Dermis blood vessel endothelial cell (primary cell): ENCODE data around the gene BOD1L2. TPM values are rescaled to one million over a fixed set of nuclear protein-coding genes. Genes with fewer than 3 reads are reported as not detected.

Experiments used
- DNase-seq: peaks from one replicate; pipeline ENCODE4 v3.0.0; 2010
- total RNA-seq: library from RNA; depleted of rRNA; stranded (reverse); fragments of >200 nt; gene quantifications from 2 replicates; pipeline ENCODE4 v1.2.3, GENCODE V29; 2014

BOD1L2 gene
- total RNA-seq, result not detected in 2 replicates

- DNase-seq, result no peak
Observed at GRCh38 chr18:57146956-57147636, at the start of gene BOD1L2. Gene BOD1L2 (plus strand): TSS chr18:57147087. CDS start chr18:57147313, 226 bp downstream.

- DNase-seq, result peak; percentile 63
Observed at GRCh38 chr18:57107140-57107832, 39.6 kb upstream of the BOD1L2 start.

- no peak for DNase-seq
Observed at GRCh38 chr18:57110290-57110689, 36.6 kb upstream of the BOD1L2 start.

DNA sequence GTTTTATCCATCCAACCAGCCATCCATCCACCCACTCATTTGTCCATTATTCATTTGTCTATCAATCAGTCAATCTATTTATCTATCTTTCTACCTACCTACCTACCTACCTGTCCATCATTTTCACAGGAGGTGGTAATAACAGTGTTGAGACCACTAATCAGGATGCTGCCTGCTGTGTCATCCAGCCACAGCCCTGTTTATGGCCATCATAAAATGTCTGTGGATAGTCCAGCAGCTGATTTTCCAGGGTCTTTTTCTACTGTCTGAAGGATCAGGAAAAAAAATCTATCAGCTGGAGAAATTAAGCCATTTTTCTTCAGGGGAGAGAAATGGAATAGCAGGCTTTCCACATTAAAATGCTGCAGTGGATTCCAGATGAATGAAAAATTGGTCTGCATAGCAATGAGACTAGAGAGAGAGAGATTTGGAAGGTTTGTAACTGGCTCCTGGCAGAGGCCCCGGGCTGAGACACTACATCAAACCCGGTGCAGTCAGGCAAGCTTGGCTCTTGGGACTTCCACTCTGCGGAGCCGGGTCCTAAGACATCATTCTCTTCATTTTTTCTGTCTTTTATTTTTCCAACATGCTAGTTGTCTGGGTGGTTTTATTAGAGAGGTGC lies 33.0 kb upstream of the BOD1L2 start:
- no peak for DNase-seq

DNA sequence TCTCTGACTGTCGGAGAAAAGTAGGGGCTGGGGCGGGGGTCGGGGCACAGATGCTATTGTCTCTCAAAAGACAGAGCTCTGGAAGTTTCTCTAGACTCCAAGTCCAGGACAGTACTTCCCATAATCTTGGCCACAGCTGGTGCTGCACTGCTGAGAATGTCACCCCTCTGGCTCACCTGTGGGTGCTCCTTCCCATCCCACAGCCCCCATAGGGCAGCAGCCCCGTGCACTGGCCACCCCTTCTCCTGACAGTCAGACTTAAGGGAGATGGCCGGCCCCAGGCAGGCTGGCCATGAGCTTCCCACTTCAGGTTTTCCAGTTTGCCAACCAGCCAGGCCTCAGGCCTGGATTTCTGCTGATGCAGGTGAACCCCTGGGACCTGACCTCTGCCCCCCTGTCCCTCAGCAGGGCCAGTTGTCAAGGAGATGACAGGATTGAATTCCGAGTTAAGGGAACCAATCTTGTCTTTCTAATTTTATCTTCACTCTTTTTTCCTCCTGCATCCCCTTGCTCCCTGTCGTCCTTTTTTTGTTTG lies 30.2 kb upstream of the BOD1L2 start:
- DNase-seq, result no peak

- no peak for DNase-seq
Observed at GRCh38 chr18:57121542-57122112, 25.3 kb upstream of the BOD1L2 start.

DNA sequence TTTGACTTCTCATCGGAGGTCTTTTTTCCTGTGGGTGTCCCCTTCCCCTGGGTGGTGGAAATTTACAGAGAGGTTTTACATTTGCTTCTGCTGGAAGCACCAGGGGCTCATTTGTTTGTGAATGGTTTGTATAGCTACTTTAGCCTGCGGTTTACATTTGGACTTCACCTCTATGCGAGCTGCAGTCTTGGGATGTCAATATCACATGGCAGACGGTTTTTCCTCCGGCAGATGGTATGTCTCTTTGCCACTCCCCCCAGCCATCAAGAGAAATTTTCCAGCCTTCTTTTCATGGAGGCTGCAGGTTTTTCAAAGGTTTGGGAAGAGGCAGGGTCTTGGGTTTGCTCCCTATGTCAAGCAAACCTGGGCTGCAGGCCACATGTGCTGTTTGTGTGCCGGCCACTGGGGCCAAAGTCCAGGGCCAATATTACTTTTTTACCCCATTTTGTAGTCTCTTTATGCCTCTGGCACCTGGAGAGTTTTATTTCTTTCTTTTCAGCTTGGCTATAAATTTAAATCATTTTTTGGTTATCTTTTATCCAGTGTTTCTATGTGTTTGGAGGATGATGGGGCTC lies 23.9 kb upstream of the BOD1L2 start:
- DNase-seq, result no peak

GRCh38 chr18:57125627-57126026 lies 21.3 kb upstream of the BOD1L2 start:
- DNase-seq, result no peak

- no peak for DNase-seq
Observed at GRCh38 chr18:57128220-57128932, 18.5 kb upstream of the BOD1L2 start.

DNA sequence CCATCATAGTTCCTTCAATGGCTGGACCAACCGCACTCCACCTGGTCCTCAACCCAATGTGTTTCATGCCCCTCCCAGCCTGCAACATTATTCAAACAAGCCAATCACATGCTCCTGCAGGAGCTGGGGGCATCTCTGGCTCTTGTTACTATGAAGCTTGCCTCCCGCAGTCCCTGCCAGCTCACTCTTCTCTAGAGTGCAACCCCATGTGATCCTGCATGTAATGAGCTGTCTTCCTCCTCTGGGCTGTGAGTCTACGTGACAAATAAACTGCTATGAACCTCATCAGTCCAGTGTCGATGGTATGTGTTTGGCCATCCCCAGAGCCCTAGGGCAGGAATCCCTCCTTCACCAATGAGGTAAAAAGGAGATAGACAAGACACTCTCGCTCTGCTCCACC lies 15.8 kb upstream of the BOD1L2 start:
- DNase-seq, result no peak

DNA sequence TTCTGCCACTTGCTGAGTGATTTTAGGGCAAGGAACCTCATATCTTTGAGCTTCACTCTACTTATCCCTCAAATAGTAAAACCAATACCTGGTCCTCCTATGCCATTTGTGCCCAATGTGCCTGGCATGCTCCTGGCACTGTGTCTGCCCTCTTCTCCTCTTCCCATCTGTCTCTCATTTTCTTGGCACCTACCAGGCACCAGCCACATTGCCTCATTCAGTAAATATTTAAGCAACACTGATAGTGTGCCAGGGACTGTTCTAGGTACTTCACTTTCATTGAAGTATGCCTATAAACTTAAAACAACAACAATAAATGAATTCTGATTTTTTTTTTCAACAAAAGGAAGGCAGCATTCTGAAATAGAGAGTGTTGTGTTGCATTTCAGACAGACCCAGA lies 15.1 kb upstream of the BOD1L2 start:
- DNase-seq, result no peak

GRCh38 chr18:57134618-57135135 lies 12.2 kb upstream of the BOD1L2 start:
- DNase-seq, result no peak

GRCh38 chr18:57135699-57136098 lies 11.2 kb upstream of the BOD1L2 start:
- no peak for DNase-seq

- DNase-seq, result no peak
Observed at GRCh38 chr18:57137847-57138246, 9.0 kb upstream of the BOD1L2 start.

GRCh38 chr18:57141208-57142129 lies 5.4 kb upstream of the BOD1L2 start:
- DNase-seq, result no peak

DNA sequence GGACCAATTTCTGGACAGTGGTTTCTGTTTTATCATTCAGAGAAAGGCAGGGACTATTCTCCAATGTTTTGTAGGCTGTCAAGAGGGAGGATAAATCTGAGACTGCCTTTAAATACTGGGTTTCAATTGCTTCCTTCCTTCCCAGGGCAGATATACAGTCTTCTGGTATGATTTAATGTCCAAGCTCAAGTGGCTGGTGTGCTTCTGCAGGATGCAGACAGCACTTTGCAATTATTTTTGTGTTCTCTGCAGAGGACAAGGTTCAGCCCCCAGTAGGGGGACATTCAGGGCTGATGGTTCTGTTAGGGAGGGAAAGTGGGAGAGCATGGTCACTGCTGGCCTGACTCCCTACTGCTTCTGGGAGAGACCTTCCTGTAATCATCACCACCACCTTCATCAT lies 4.6 kb upstream of the BOD1L2 start:
- DNase-seq, result no peak

DNA sequence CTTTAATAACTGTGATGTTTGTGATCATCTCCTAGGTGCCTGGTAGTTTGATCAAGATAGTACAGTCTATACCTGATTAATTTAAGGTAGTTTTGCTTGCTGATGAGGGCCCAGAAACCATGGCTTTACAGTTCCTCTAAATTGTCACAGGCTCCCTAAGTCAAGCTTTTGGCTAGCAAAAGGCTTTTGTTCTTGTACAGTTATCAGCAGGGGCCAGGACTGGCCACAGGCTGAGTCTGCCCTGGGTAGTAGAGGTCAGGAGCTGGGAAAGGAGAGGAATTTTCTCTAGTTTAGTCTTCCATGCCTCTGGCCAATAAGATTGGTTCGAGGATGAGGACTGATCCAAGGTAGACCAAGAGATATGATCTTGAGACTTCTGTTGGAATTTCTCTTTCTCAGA lies 3.6 kb upstream of the BOD1L2 start:
- no peak for DNase-seq

DNA sequence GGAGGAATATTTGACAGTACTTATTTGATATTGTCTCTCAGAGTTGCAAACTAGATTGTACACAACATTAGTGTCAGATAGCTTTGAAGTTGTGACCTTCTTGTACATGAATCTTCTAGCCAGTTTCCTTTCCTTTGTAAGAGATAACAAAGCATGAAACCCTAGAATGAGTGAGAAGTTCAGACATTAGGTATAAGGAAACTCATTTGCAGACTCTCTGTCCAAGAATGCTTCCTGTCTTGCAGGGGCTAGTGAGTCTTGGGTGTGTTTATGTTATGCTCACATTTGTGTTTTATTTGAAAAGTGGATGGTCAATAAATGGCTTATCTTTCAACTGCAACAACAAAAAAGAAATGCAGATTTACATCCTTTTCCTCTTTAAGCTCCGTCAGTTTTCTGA lies 1.4 kb downstream of the BOD1L2 start:
- no peak for DNase-seq

DNA sequence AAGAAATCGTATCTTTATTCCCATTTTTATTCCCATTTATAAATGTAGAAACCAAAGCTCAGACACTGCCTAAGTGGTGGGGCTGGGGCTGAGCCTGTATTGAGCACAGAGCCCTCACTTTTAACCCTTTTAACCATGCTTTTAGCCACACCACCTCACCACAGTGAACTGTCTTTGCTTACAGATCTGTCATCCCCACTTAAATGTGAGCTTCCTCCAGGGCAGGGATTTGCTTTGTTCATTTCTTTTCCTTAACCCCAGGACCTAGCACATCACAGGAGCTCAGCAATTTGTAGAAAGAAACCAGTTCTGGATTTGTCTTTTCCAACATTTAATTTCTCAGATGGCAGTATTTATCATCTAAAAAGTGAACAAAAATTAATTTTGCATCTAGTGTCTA lies 2.2 kb downstream of the BOD1L2 start:
- DNase-seq, result no peak

DNA sequence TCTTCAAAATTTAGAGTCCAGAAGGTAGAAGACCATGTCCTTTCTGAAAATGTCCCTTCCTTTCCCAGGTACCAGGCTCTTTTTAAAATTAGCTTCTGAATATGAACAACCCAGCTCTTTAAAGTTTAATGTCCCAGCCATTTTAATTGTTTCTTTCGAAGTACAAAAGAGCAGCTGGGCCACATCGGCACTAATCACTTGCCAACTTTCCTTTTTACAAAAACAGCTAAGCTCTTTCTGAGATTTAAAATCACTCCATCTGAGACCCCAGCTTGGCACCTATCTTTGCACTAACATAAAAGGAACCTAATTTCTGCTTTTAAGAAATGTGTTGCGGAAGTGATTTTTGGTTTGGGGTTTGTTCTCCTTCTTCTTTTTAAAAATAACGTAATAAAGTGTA lies 2.6 kb downstream of the BOD1L2 start:
- no peak for DNase-seq

DNA sequence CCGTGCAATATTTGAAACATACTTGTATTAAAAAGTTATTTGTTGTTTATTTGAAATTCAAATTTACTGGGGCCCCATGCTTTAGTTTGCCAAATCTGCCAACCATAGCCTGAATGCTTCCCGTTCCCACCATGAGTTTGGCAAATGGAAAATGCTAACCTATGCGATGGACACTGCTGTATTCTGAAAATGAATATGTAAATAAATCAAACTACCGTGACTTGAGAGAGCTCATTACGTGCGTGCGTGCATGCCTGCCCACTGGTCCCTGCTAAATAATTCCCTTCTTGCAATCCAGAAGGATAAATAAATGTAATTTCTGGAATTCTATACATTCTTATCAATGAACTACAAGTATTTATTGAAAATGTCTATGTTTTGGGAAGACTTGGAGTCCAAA lies 3.2 kb downstream of the BOD1L2 start:
- DNase-seq, result no peak
